ENCODE results near the gene ROBO1. TPM values are rescaled to one million over a fixed set of nuclear protein-coding genes. Genes with fewer than 3 reads are reported as not detected.
"Not testable (repeated sequence)": the region's sequence is repeated elsewhere in the genome, so short reads cannot be mapped to it uniquely, and the experiment has no call there.

ROBO1 gene
- total RNA-seq, 1 donor from 2014 or later = 19.4 TPM

DNA sequence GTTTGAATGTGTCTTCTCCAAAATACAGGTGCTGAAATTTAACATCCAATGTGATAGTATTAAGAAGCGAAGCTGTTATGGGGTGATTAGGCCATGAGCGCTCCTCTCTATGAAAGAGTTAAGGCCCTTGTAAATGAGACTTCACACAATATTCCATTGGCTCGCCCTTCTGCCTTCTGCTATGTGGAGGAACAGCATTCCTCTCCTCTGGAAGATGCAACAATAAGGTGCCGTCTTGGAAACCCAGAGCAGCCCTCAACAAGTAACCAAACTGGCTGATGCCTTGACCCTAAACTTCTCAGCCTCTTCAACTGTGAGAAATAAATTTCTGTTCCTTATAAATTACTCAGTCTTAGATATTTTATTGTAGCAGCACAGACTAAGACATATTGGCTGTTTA is 874.6 kb downstream of the ROBO1 start:
- no peak for DNase-seq (ENCODE audit: low read depth)
- TF ChIP-seq, protein P1, sequence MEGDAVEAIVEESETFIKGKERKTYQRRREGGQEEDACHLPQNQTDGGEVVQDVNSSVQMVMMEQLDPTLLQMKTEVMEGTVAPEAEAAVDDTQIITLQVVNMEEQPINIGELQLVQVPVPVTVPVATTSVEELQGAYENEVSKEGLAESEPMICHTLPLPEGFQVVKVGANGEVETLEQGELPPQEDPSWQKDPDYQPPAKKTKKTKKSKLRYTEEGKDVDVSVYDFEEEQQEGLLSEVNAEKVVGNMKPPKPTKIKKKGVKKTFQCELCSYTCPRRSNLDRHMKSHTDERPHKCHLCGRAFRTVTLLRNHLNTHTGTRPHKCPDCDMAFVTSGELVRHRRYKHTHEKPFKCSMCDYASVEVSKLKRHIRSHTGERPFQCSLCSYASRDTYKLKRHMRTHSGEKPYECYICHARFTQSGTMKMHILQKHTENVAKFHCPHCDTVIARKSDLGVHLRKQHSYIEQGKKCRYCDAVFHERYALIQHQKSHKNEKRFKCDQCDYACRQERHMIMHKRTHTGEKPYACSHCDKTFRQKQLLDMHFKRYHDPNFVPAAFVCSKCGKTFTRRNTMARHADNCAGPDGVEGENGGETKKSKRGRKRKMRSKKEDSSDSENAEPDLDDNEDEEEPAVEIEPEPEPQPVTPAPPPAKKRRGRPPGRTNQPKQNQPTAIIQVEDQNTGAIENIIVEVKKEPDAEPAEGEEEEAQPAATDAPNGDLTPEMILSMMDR (conservative IDR thresholded peaks at IDR 0.05; ENCODE audit: low read depth, low read length) = no peak

DNA sequence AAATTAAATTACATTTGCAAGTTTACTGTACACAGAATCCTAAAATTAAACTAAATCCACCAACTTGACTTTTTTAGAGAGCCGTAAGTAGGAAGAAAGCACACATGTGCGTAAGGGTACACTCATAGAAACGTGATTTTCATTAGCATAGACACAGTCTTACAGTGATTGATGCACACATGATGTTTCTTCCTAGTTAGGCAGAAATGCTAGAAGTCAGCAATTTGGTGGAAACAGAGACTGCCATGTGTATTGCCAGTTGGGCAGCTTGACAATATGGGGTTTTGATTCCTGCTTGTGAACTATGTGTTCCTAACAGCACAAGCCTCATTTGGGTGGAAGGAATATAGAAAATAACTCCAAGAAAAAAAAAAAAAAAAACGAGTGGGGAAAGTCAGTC is 878.5 kb downstream of the ROBO1 start:
- no peak overlapping the region for H3K4me3 ChIP-seq (ENCODE audit: low read depth, low read length)
- TF ChIP-seq, protein P1 (conservative IDR thresholded peaks at IDR 0.05; ENCODE audit: low read depth, low read length) = no peak
- no peak for DNase-seq (ENCODE audit: low read depth)

More for the DNA sequence above, 874.6 kb downstream of the ROBO1 start:
- no peak overlapping the region for H3K4me3 ChIP-seq (ENCODE audit: low read depth, low read length)

DNA sequence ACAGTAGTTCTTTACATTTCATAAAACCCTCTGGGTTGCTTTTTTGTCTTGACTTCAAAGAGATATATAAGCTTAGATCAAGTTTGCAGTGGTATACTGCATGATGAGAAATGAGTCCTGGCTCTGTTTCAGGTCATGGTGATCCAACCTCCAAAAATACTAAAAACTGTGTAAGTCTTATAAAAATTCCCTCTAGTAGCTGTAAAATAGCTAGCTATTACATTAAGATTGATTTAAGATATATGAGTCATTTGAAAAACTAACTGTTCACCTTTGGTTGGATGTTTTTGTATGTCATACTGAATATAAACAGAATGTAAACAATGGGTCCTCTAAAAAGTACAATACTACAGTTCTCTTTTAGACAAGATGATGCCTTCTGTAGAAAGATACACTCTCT is 879.2 kb downstream of the ROBO1 start:
- TF ChIP-seq, protein P1 (conservative IDR thresholded peaks at IDR 0.05; ENCODE audit: low read depth, low read length) = no peak

DNA sequence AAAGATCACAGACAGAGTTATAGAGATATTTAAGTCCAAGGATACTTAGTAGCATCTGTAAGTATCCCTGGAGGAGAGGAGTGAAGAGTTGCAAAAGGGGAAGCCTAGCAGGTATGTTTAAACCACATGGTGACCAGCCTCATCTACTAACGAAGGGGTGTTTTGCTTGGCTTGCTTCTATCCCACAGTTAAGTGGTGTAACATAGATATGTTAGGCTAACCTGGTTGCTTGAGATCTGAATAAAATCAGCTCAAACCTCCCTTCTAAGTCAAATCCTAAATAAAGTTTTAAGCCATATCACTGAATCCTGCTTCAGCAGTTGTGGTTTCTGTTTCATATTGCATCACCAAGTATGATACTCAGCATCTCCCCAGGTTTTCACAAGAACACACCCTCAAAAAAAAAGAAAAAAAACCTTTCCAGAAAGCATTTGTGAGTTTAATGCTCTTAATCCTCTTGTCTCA is 880.2 kb downstream of the ROBO1 start:
- TF ChIP-seq, protein P1 (conservative IDR thresholded peaks at IDR 0.05; ENCODE audit: low read depth, low read length) = no peak
- no peak overlapping the region for H3K4me3 ChIP-seq (ENCODE audit: low read depth, low read length)
- no peak for DNase-seq (ENCODE audit: low read depth)

More for the DNA sequence above, 879.2 kb downstream of the ROBO1 start:
- DNase-seq (ENCODE audit: low read depth) = no peak
- no peak overlapping the region for H3K4me3 ChIP-seq (ENCODE audit: low read depth, low read length)

DNA sequence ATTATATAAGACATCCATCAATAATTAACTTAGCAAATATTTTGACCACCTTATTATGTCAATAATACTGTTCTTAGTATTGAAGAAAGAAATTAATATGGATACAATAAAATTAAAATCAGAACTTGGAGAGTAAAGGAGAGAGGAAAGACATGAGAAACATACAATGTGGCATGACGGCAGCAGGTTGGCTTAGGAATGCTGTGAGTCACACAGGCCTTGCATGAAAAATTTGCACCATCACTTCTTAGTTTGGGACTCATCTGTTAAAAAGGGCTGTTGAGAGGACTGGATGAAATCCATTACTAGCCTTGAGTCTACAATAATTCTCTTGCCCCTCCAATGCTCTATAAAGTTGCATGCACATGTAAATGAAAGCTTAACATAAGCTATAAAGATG is 880.8 kb downstream of the ROBO1 start:
- H3K4me3 ChIP-seq (ENCODE audit: low read depth, low read length) = no peak overlapping the region
- no peak for DNase-seq (ENCODE audit: low read depth)
- TF ChIP-seq, protein P1 (conservative IDR thresholded peaks at IDR 0.05; ENCODE audit: low read depth, low read length) = no peak

DNA sequence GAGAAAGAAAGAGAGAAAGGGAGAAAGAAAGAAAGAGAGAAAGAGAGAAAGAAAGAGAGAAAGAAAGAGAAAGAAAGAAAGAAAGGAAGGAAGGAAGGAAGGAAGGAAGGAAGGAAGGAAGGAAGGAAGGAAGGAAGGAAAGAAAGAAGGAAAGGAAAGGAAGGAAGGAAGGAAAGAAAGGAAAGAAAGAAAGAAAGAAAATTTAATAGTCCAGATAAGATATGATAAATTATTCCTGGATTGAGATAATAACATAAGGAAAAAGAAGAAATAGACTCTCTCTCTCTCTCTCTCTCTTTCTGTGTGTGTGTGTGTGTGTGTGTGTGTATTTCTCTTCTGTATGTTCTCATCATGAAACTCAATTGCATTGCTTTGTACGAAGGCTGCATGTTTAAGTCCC is 883.2 kb downstream of the ROBO1 start:
- not testable (repeated sequence) for DNase-seq (ENCODE audit: low read depth)

DNA sequence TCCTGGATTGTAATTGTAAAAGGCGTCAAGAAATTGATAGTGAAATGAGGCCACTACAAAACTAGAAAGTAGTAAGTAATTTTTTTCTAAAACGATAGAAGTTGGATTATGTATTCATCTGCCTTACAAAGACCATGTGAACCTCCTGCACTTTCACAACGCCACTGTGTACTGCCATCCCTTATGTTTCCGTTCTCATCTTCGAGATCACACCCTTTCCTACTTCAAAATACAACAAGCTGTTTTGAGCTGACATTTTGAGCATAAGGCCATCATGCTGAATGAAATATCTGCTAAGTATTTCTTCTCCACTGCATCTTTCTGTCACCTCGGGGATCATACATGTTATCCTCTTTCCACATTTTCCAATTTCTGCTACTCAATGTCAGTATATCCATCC is 885.5 kb downstream of the ROBO1 start:
- TF ChIP-seq, protein P1 (conservative IDR thresholded peaks at IDR 0.05; ENCODE audit: low read depth, low read length) = no peak
- no peak overlapping the region for H3K4me3 ChIP-seq (ENCODE audit: low read depth, low read length)
- no peak for DNase-seq (ENCODE audit: low read depth)

More for the DNA sequence above, 883.2 kb downstream of the ROBO1 start:
- not testable (repeated sequence) for H3K4me3 ChIP-seq (ENCODE audit: low read depth, low read length)

Data from epithelial cell of proximal tubule (primary cell).